OCI-LY1 (cell line): ENCODE data around the gene GAK.

ENCODE experiments used
- H2AFZ ChIP-seq: fragments of 200-600 bp; sonication (generic), shearing (Covaris generic); 2 replicates; pipeline ENCODE4 v1.6.0; 2014; ENCODE audit warnings: antibody characterized with exemption, mild to moderate bottlenecking, low read length
- H3F3A ChIP-seq: fragments of 200-600 bp; sonication (generic), shearing (Covaris generic); 2 replicates; pipeline ENCODE4 v1.6.0; 2014; ENCODE audit warnings: mild to moderate bottlenecking, antibody characterized with exemption, low read length, moderate library complexity; ENCODE audit not compliant: insufficient read depth
- H3K27ac ChIP-seq: fragments of 200-600 bp; sonication (generic); 2 replicates; pipeline ENCODE4 v1.5.1; 2014; ENCODE audit warnings: low read length, mixed run types, mild to moderate bottlenecking, low read depth; ENCODE audit not compliant: poor library complexity, severe bottlenecking
- H3K27me3 ChIP-seq: fragments of 200-600 bp; sonication (generic); 2 replicates; pipeline ENCODE4 v1.6.0; 2014; ENCODE audit warnings: antibody characterized with exemption, mild to moderate bottlenecking, low read length, moderate library complexity; ENCODE audit not compliant: insufficient read depth
- H3K36me3 ChIP-seq: fragments of 200-600 bp; sonication (generic); 2 replicates; pipeline ENCODE4 v1.6.1; 2014; ENCODE audit warnings: mild to moderate bottlenecking, antibody characterized with exemption, low read length, moderate library complexity, mixed read lengths; ENCODE audit not compliant: insufficient read depth
- H3K4me1 ChIP-seq: fragments of 200-600 bp; sonication (generic); 2 replicates; pipeline ENCODE4 v1.5.1; 2014; ENCODE audit warnings: mild to moderate bottlenecking, low read length, moderate library complexity; ENCODE audit not compliant: insufficient read depth, severe bottlenecking
- H3K4me2 ChIP-seq: fragments of 200-600 bp; sonication (generic), shearing (Covaris generic); 2 replicates; pipeline ENCODE4 v1.6.1; 2014; ENCODE audit warnings: low read length
- H3K4me3 ChIP-seq: fragments of 200-600 bp; sonication (generic); 2 replicates; pipeline ENCODE4 v1.5.1; 2014; ENCODE audit warnings: low read length, low read depth, mild to moderate bottlenecking, mixed read lengths; ENCODE audit not compliant: poor library complexity, severe bottlenecking
- H3K79me2 ChIP-seq: fragments of 200-600 bp; shearing (Covaris generic); 2 replicates; pipeline ENCODE4 v1.6.1; 2016; ENCODE audit warnings: mixed run types, low read length, mixed read lengths; ENCODE audit not compliant: insufficient read depth
- H3K9ac ChIP-seq: fragments of 200-600 bp; sonication (generic), shearing (Covaris generic); 2 replicates; pipeline ENCODE4 v1.6.1; 2014; ENCODE audit warnings: mild to moderate bottlenecking, low read length, mixed read lengths
- H3K9me2 ChIP-seq: fragments of 200-600 bp; sonication (generic), shearing (Covaris generic); 2 replicates; pipeline ENCODE4 v1.6.1; 2014; ENCODE audit warnings: low read depth, mild to moderate bottlenecking, low read length, mixed read lengths
- H3K9me3 ChIP-seq: fragments of 200-600 bp; shearing (Covaris generic); 2 replicates; pipeline ENCODE4 v1.6.1; 2014; ENCODE audit warnings: low read length, mixed read lengths
- H4K20me1 ChIP-seq: fragments of 200-600 bp; sonication (generic), shearing (Covaris generic); 2 replicates; pipeline ENCODE4 v1.6.0; 2016; ENCODE audit warnings: mild to moderate bottlenecking, low read length; ENCODE audit not compliant: insufficient read depth
- EZH2 ChIP-seq: fragments of 200-600 bp; sonication (generic), shearing (Covaris generic); IDR thresholded peaks from 2 replicates; pipeline ENCODE4 v1.8.0; 2017; ENCODE audit warnings: borderline replicate concordance, mixed run types, mild to moderate bottlenecking, antibody characterized with exemption, low read length, moderate library complexity, mixed read lengths
- TF ChIP-seq, protein P1 (sequence below): fragments of 200-600 bp; sonication (generic), shearing (Covaris generic); IDR thresholded peaks from 2 replicates; pipeline ENCODE4 v1.5.1; 2017; ENCODE audit warnings: mild to moderate bottlenecking, antibody characterized with exemption, low read length, moderate library complexity, mixed read lengths

The GAK gene

DNA sequence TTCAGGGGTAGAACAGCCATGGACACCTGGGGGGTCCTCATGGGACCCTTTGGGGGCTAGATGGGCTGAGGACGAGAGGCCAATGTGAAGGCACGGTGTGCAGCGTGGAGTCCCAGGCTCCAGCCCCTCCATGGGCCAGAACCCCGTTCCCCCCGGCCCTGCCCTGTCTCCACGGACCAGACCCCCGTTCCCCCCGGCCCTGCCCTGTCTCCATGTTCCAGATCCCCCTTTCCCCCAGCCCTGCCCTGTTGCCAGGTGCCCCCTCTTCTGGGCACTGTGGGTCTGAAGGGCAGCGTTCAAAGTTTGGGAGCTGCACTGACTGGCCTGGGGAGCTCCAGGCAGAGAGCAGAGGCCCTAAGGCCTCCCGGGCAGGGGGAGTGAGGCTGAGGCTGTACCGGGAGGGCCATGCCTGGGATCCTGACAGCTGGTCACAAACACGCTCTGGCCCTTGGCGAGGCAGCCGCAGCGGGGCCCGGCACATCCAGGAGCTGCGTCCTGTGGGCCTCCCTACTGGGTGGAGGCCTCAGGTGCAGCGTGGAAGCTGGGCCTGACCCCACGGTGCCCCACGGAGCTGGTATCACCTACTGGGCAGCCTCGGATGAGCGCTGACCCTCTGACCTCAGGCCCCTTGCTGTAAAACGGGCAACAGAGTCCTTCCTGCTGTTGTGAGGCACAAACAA lies 32.4 kb upstream of the GAK start:
- Histone ChIP-seq H3K36me3 (no peaks in the 10 kb centered on the region), H2AFZ (no peak overlapping the region), H3K9me3 (no peaks in the 10 kb centered on the region), H3K27me3 (no peaks in the 10 kb centered on the region), H4K20me1 (no peaks in the 10 kb centered on the region), H3K27ac (no peak overlapping the region), H3K79me2 (no peaks in the 10 kb centered on the region), H3K9ac (no peak overlapping the region), H3K4me2 (no peak overlapping the region), H3K4me3 (no peak overlapping the region), H3F3A (no peaks in the 10 kb centered on the region), H3K4me1 (peaks cover 3% of the 10 kb centered on the region), H3K9me2 (no peaks in the 10 kb centered on the region)
- TF ChIP-seq EZH2 = no peak
- TF ChIP-seq, protein P1, sequence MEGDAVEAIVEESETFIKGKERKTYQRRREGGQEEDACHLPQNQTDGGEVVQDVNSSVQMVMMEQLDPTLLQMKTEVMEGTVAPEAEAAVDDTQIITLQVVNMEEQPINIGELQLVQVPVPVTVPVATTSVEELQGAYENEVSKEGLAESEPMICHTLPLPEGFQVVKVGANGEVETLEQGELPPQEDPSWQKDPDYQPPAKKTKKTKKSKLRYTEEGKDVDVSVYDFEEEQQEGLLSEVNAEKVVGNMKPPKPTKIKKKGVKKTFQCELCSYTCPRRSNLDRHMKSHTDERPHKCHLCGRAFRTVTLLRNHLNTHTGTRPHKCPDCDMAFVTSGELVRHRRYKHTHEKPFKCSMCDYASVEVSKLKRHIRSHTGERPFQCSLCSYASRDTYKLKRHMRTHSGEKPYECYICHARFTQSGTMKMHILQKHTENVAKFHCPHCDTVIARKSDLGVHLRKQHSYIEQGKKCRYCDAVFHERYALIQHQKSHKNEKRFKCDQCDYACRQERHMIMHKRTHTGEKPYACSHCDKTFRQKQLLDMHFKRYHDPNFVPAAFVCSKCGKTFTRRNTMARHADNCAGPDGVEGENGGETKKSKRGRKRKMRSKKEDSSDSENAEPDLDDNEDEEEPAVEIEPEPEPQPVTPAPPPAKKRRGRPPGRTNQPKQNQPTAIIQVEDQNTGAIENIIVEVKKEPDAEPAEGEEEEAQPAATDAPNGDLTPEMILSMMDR = no peak

DNA sequence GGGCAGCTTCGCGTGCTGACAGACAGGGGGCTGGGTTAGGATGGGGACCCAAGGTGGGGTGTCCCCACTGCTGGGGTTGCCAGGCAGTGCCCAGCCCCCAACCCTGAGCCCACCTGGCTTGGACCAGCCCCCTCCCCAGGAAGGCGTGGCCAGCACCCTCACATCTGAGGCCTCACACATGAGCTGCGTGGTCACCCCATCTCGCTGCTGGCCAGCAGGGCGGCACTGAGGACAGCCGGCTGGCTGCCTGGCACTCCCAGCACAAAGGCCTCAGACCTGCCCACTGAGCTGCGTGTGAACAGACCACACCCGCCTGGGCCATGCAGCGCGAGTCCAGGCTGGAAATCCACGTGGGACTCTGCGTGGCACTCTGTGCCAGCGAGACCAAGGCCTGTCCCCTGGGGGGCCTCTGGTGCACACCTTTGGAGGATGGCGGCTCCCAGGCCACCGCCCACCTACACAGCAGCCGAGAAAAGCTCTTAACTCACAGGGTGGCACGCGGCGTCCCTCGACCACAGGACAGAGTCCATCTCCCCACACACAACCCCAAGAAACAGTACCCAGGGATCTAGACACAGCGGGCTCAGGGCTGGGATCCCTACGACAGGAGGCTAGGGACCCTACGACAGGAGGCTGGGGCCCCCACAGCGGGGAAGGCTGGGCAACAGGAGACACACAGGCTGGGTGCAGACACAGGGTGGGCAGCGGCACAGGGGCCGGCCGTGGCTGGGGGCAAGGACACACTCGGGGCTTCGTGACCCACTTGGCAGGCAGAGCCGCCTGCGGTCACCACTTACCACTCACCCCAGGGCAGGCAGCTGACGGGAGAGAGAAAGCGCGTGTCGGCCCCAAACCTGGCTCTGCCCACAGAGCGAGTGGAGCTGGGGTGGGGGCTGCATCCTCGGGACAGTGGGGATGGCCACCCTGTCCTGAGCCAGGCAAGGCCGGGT lies 31.4 kb upstream of the GAK start:
- H3K4me2 ChIP-seq = no peak overlapping the region
- H3K9me3 ChIP-seq = no peaks in the 10 kb centered on the region
- H3K9ac ChIP-seq = no peak overlapping the region
- H3K4me3 ChIP-seq = no peak overlapping the region
- no peaks in the 10 kb centered on the region for H3K27me3 ChIP-seq
- no peak overlapping the region for H3K27ac ChIP-seq
- no peak for TF ChIP-seq EZH2
- TF ChIP-seq, protein P1 = no peak
- no peak overlapping the region for H2AFZ ChIP-seq
- H3K79me2 ChIP-seq = no peaks in the 10 kb centered on the region
- no peaks in the 10 kb centered on the region for H3K36me3 ChIP-seq
- H3K4me1 ChIP-seq = peaks cover 3% of the 10 kb centered on the region
- no peaks in the 10 kb centered on the region for H3K9me2 ChIP-seq
- no peaks in the 10 kb centered on the region for H3F3A ChIP-seq
- no peaks in the 10 kb centered on the region for H4K20me1 ChIP-seq

DNA sequence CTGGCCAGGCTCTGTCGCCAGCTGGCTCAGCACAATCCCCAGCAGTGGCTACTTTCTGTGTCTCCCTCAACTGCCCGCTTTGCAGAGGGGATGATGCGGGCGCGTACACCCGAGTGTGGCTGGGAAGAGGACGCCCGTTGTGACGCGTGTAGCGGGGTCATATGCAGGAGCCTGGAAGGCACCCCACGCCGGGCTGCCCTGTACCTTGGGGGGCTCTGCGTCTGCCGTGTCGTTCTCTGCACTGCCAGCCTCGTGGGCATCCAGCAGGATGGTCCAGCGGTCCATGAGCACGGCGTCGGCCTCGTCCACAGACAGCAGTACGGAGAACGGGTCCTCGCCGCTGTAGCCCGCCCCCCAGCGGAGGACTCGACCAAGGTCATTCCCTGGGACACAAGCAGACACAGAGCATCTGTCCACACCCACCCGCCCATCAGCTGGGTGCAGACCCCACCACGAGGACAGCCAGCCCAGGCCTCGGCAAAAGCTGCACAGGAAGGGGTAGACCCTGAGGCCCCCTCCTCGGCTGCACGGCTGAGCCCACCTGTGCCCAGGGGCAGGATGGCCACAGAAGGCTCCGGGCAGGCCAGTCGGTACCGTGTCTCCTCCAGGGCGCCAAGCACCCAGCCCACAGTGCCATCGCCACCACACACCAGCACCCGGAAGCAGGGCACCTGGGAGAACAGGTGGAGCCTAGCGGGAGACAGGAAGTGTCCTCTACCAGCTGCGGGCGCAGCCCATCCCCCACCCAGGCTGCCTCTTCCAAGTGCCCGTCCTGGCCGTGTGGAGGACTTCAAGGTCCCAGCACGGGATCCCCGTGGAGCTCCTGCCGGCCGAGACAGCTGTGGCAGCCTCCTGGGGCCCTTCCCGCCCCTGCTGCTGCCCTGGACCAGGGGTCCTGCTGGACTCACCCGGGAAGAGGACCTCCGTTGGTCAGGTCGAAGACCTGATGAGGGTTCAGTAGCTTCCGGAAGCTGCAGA lies 30.4 kb upstream of the GAK start:
- no peak overlapping the region for H3K9ac ChIP-seq
- no peaks in the 10 kb centered on the region for H3K79me2 ChIP-seq
- H3K4me3 ChIP-seq = no peak overlapping the region
- peaks cover 3% of the 10 kb centered on the region for H3K4me1 ChIP-seq
- no peaks in the 10 kb centered on the region for H3K27me3 ChIP-seq
- TF ChIP-seq, protein P1 = no peak
- H3K4me2 ChIP-seq = no peak overlapping the region
- no peaks in the 10 kb centered on the region for H4K20me1 ChIP-seq
- no peaks in the 10 kb centered on the region for H3K36me3 ChIP-seq
- no peaks in the 10 kb centered on the region for H3K9me2 ChIP-seq
- no peaks in the 10 kb centered on the region for H3F3A ChIP-seq
- H2AFZ ChIP-seq = no peak overlapping the region
- H3K9me3 ChIP-seq = no peaks in the 10 kb centered on the region
- H3K27ac ChIP-seq = no peak overlapping the region
